GM23248 (cell line): Measurements from ENCODE around the gene LVRN. TPM values are rescaled to one million over a fixed set of nuclear protein-coding genes. Genes with fewer than 3 reads are reported as not detected.

Experiments
- DNase-seq: peaks from one replicate; pipeline ENCODE4 v3.0.0-alpha.2; 2015
- H2AFZ ChIP-seq: fragments of 200-600 bp; sonication (generic); 2 replicates; pipeline ENCODE4 v1.6.1; 2016; ENCODE audit warnings: antibody characterized with exemption
- H3F3A ChIP-seq: fragments of 200-600 bp; sonication (generic); 2 replicates; pipeline ENCODE4 v1.6.1; 2016; ENCODE audit warnings: mild to moderate bottlenecking, antibody characterized with exemption, mixed run types; ENCODE audit not compliant: insufficient read depth
- H3K27ac ChIP-seq: fragments of 200-600 bp; sonication (generic); 2 replicates; pipeline ENCODE4 v1.5.1; 2016; ENCODE audit warnings: mild to moderate bottlenecking
- H3K27me3 ChIP-seq: fragments of 200-600 bp; sonication (generic); replicated peaks from 2 replicates; pipeline ENCODE4 v1.6.1; 2016; ENCODE audit warnings: mild to moderate bottlenecking; ENCODE audit not compliant: insufficient read depth
- H3K36me3 ChIP-seq: fragments of 200-600 bp; sonication (generic); 2 replicates; pipeline ENCODE4 v1.6.1; 2016; ENCODE audit warnings: low read depth, mild to moderate bottlenecking
- H3K4me1 ChIP-seq: fragments of 200-600 bp; sonication (generic); 2 replicates; pipeline ENCODE4 v1.6.1; 2016; ENCODE audit warnings: mild to moderate bottlenecking; ENCODE audit not compliant: insufficient read depth
- H3K4me2 ChIP-seq: fragments of 200-600 bp; sonication (generic); one replicate; pipeline ENCODE4 v1.6.1; 2016; ENCODE audit warnings: mild to moderate bottlenecking; ENCODE audit not compliant: unreplicated experiment
- H3K4me3 ChIP-seq: fragments of 200-600 bp; sonication (generic); 2 replicates; pipeline ENCODE4 v1.5.1; 2016; ENCODE audit warnings: mild to moderate bottlenecking
- H3K79me2 ChIP-seq: fragments of 200-600 bp; sonication (generic); 2 replicates; pipeline ENCODE4 v1.6.1; 2016; ENCODE audit warnings: mild to moderate bottlenecking; ENCODE audit not compliant: insufficient read depth
- H3K9ac ChIP-seq: fragments of 200-600 bp; sonication (generic); 2 replicates; pipeline ENCODE4 v1.6.1; 2016; ENCODE audit warnings: mild to moderate bottlenecking
- H3K9me2 ChIP-seq: fragments of 200-600 bp; sonication (generic); 2 replicates; pipeline ENCODE4 v1.6.1; 2016; ENCODE audit warnings: mixed run types, mild to moderate bottlenecking, moderate library complexity; ENCODE audit not compliant: insufficient read depth
- H3K9me3 ChIP-seq: fragments of 200-600 bp; sonication (generic); one replicate; pipeline ENCODE4 v1.6.1; 2017; ENCODE audit warnings: low read depth
- H4K20me1 ChIP-seq: fragments of 200-600 bp; sonication (generic); 2 replicates; pipeline ENCODE4 v1.6.0; 2016; ENCODE audit not compliant: insufficient read depth
- EZH2 ChIP-seq: fragments of 200-600 bp; sonication (generic); IDR thresholded peaks from 2 replicates; pipeline ENCODE4 v1.6.1; 2018; ENCODE audit warnings: antibody characterized with exemption, mild to moderate bottlenecking; ENCODE audit not compliant: insufficient read depth, poor library complexity, severe bottlenecking
- EZH2phosphoT487 ChIP-seq: fragments of 200-600 bp; sonication (generic); IDR thresholded peaks from 2 replicates; pipeline ENCODE4 v1.6.1; 2018; ENCODE audit warnings: antibody characterized with exemption, moderate library complexity, mild to moderate bottlenecking, low read depth; ENCODE audit not compliant: insufficient read depth
- WGBS, 2 experiments: methylation state at CpG; one replicate each; pipeline ENCODE4 v1.1.6; 2015 to 2017; ENCODE audit warnings: low lambda C conversion rate in 2 of 2, low coverage in 1 of 2; ENCODE audit errors: missing lambda C conversion rate in 2 of 2; 5-methylcytosine and 5-hydroxymethylcytosine counted together
- in situ Hi-C: fragments of 300-500 bp; cut with MboI; formaldehyde crosslinking; loops from 2 replicates; pipeline ENCODE4 v1.15.0; 2020
- polyA plus RNA-seq: library from polyadenylated mRNA; unstranded; fragments of >200 nt; fragmentation: Nextera tagmentation; extraction: Ambion mirVana; gene quantifications from 2 replicates; pipeline ENCODE4 v1.2.1, GENCODE V29; 2016
- total RNA-seq: library from RNA; depleted of rRNA; stranded (reverse); fragments of >200 nt; shearing (Covaris generic); gene quantifications from 2 replicates; pipeline ENCODE4 v1.2.3, GENCODE V29; 2014

LVRN gene
- total and polyA plus RNA-seq, 2 experiments from 2014 or later = 0.18 to 0.32 TPM

DNA sequence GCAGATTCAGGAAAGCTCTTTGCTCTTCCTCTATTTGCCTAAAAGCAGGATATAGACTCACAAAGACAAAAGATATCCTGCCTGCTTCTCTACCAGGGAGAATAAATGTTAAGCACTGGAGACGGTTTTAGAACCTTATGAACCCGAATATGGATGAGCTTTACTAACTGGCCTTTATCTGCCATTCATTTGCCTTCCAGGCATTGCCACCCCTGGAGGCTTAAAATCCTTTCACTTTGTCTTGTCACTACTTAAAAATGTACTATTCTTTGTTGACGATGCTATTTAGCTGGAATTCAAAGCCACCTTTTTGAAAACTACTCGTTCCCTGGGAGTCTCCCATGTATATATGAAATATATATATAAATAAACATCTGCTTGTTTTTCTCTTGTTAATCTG lies 23.2 kb upstream of the LVRN start:
- H3K4me1 ChIP-seq = peaks cover 14% of the 10 kb centered on the region
- 30 to 36% methylated on average over 4 of the region's 4 CpGs for WGBS, 2 experiments
- no peaks in the 10 kb centered on the region for H3K9me3 ChIP-seq
- H3K27ac ChIP-seq = no peak overlapping the region; the same call in 1 of the 2 replicates
- no peaks in the 10 kb centered on the region for H3K9me2 ChIP-seq
- H3K27me3 ChIP-seq = no peaks in the 10 kb centered on the region
- in situ Hi-C loops = no loop called here
- H3K79me2 ChIP-seq = no peaks in the 10 kb centered on the region
- peak overlapping the region; percentile 63 for H2AFZ ChIP-seq
- H4K20me1 ChIP-seq = no peaks in the 10 kb centered on the region
- H3K4me2 ChIP-seq = peak overlapping the region; percentile 13
- 0 out of 2 replicates have a peak overlapping the region, but pooled peaks have one; percentile 7 for H3K4me3 ChIP-seq
- peak; percentile 41 for DNase-seq
- TF ChIP-seq EZH2phosphoT487 = no peak
- TF ChIP-seq EZH2 = no peak
- no peak overlapping the region; the same call in 1 of the 2 replicates for H3K9ac ChIP-seq
- H3F3A ChIP-seq = peaks cover 10% of the 10 kb centered on the region; the same call in 1 of the 2 replicates
- no peaks in the 10 kb centered on the region for H3K36me3 ChIP-seq

DNA sequence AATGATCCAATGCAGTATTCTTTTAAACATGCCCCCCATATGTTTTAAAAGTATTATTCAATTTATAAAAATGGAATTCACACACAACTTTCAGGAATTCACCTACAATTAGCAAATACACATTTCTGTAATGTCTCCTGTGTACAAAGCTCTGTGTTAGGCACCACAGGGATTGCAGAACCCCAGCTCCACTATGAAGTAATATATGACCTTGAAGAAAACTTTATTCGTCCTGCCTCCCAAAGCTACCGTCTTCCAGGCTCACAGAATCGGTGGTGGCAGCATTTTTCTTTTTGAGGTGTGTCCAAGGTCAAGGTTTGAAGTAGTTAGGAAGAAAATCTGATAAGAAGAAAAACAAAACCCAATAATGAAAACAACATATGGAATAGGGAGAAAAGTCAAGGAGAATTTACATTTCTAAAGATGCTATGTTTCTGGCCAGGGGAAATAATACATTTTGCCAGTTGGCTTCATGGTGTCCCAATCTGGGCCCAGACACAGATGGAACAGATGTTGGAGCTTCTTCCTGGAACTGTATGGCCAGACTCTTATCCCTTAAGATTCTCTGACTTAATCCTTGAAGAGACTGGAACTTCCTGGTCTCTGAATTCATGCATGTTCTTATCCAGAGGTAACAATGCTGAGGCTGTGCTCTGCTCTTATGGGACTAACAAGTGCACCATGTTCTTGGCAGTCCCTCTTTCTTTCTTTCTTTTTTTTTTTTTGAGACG lies 22.0 kb upstream of the LVRN start:
- no peak overlapping the region for H3K9ac ChIP-seq
- 18 to 26% methylated on average over 3 of the region's 4 CpGs for whole genome bisulfite sequencing, 2 experiments
- peak; percentile 10 for DNase-seq

DNA sequence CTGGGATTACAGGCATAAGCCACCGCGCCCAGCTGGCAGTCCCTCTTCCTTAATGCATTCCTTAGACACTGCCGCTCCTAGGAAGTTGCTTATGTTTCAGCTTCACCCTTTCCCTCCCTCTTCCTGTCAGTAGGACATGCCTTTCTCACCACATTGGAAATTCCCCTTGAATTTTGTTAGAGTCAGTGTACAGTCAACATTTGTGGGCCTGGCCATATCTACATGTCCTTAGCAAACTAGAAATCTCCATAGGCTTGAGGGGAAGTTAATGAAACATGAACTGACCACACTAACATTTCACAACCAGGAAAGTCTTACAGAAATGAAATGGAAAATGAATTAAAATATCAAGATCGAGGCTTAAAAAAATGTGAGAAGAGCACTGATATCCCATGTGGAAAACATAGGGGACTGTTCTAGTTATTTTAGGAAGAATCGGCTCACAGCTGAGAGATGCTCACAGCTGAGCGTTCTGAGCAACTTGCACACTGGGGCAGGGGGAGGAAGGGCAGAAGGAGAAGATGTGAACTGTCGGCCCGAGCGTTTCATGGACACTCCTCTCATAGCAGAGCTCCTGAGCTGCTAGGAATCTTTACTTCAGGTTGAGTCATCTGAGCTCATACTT lies 21.1 kb upstream of the LVRN start:
- Histone ChIP-seq H3K27ac (peak overlapping the region; percentile 98), H3K9me2 (no peaks in the 10 kb centered on the region), H3K9ac (peak overlapping the region; percentile 80), H3K36me3 (no peaks in the 10 kb centered on the region), H3K4me2 (peak overlapping the region; percentile 93), H3F3A (peaks cover 10% of the 10 kb centered on the region; the same call in 1 of the 2 replicates), H2AFZ (peak overlapping the region; percentile 87), H3K4me1 (peaks cover 14% of the 10 kb centered on the region), H4K20me1 (no peaks in the 10 kb centered on the region), H3K79me2 (no peaks in the 10 kb centered on the region), H3K9me3 (no peaks in the 10 kb centered on the region), H3K4me3 (peak overlapping the region; percentile 61), H3K27me3 (no peaks in the 10 kb centered on the region)
- in situ Hi-C loops = no loop called here
- 12 to 14% methylated on average over 9 of the region's 9 CpGs for WGBS, 2 experiments
- peak; percentile 97 for DNase-seq
- TF ChIP-seq EZH2phosphoT487 = no peak
- no peak for TF ChIP-seq EZH2

More for the DNA sequence above, 22.0 kb upstream of the LVRN start:
- TF ChIP-seq EZH2 (no peak), EZH2phosphoT487 (no peak)
- no peaks in the 10 kb centered on the region for H4K20me1 ChIP-seq
- no peak overlapping the region for H3K4me3 ChIP-seq
- H3K27ac ChIP-seq = peak overlapping the region; percentile 98
- no peaks in the 10 kb centered on the region for H3K79me2 ChIP-seq
- H3K4me2 ChIP-seq = no peak overlapping the region
- no peaks in the 10 kb centered on the region for H3K9me3 ChIP-seq
- H3K27me3 ChIP-seq = no peaks in the 10 kb centered on the region
- peak overlapping the region; percentile 6; the same call in 1 of the 2 replicates for H2AFZ ChIP-seq
- in situ Hi-C loops = no loop called here
- H3K9me2 ChIP-seq = no peaks in the 10 kb centered on the region
- peaks cover 14% of the 10 kb centered on the region for H3K4me1 ChIP-seq
- no peaks in the 10 kb centered on the region for H3K36me3 ChIP-seq
- peaks cover 10% of the 10 kb centered on the region; the same call in 1 of the 2 replicates for H3F3A ChIP-seq

DNA sequence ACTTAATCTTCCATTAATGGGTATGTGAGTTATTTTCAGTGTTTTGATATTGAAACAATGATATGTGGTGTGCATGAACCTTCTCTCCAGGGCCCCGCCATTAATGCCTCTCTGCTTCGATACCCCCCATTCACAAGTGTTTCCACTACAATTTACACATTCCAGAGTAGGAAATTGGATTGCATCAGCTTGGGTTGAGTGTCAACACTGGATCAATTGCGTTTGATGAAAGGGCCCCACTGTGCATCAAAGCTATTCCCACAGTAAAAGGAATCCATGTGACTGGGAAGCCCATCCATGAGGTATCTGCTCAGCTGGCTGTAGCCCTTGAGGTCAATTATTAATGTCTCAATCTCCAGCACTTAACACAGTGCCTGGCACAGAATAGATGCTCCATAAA lies 17.8 kb upstream of the LVRN start:
- Histone ChIP-seq H3K9me2 (no peaks in the 10 kb centered on the region), H3K27ac (no peak overlapping the region), H3K79me2 (no peaks in the 10 kb centered on the region), H3K36me3 (no peaks in the 10 kb centered on the region), H3K9me3 (no peaks in the 10 kb centered on the region), H3K4me3 (no peak overlapping the region), H3K9ac (no peak overlapping the region), H3K27me3 (no peaks in the 10 kb centered on the region), H3F3A (peaks cover 38% of the 10 kb centered on the region), H3K4me2 (no peak overlapping the region), H2AFZ (no peak overlapping the region), H3K4me1 (peaks cover 37% of the 10 kb centered on the region), H4K20me1 (no peaks in the 10 kb centered on the region)
- in situ Hi-C loops = no loop called here
- WGBS, 2 experiments = 96 to 97% methylated on average over 3 of the region's 3 CpGs
- DNase-seq = no peak
- no peak for TF ChIP-seq EZH2phosphoT487
- no peak for TF ChIP-seq EZH2
